KMS-11 (cell line): ENCODE data around the gene CRB2.

Experiments used
- H2AFZ ChIP-seq: fragments of 200-600 bp; sonication (generic); 2 replicates; pipeline ENCODE4 v1.6.1; 2016; ENCODE audit warnings: antibody characterized with exemption, mixed run types, low read depth
- H3K27ac ChIP-seq: fragments of 200-600 bp; sonication (generic); 2 replicates; pipeline ENCODE4 v1.6.1; 2016; ENCODE audit warnings: mild to moderate bottlenecking, mixed run types
- H3K27me3 ChIP-seq: fragments of 200-600 bp; sonication (generic); 2 replicates; pipeline ENCODE4 v1.6.1; 2017; ENCODE audit warnings: mild to moderate bottlenecking, low read depth, mixed run types, moderate library complexity; ENCODE audit not compliant: insufficient read depth
- H3K36me3 ChIP-seq: fragments of 200-600 bp; sonication (generic); 2 replicates; pipeline ENCODE4 v1.6.1; 2017; ENCODE audit warnings: mild to moderate bottlenecking, mixed run types; ENCODE audit not compliant: insufficient read depth
- H3K4me1 ChIP-seq: fragments of 200-600 bp; sonication (generic); 2 replicates; pipeline ENCODE4 v1.6.1; 2016; ENCODE audit warnings: mild to moderate bottlenecking, low read depth, mixed run types; ENCODE audit not compliant: poor library complexity, severe bottlenecking
- H3K4me2 ChIP-seq: fragments of 200-600 bp; sonication (generic); 2 replicates; pipeline ENCODE4 v1.7.0; 2016; ENCODE audit warnings: mild to moderate bottlenecking, mixed run types
- H3K4me3 ChIP-seq: fragments of 200-600 bp; sonication (generic); IDR thresholded peaks from 2 replicates; pipeline ENCODE4 v1.6.1; 2017; ENCODE audit warnings: low read depth, low read length, mixed read lengths; ENCODE audit not compliant: insufficient read depth
- H3K79me2 ChIP-seq: fragments of 200-600 bp; sonication (generic); 2 replicates; pipeline ENCODE4 v1.6.1; 2016; ENCODE audit warnings: low read depth, mixed run types; ENCODE audit not compliant: insufficient read depth
- H3K9ac ChIP-seq: fragments of 200-600 bp; sonication (generic); 2 replicates; pipeline ENCODE4 v1.6.1; 2016; ENCODE audit warnings: mild to moderate bottlenecking, mixed run types
- H4K20me1 ChIP-seq: fragments of 200-600 bp; sonication (generic); 2 replicates; pipeline ENCODE4 v1.6.1; 2016; ENCODE audit warnings: mild to moderate bottlenecking, mixed run types; ENCODE audit not compliant: insufficient read depth
- CTCF ChIP-seq: fragments of 200-600 bp; sonication (generic); conservative IDR thresholded peaks from 2 replicates; pipeline ENCODE4 v1.6.1; 2017; ENCODE audit warnings: low read depth, mild to moderate bottlenecking, antibody characterized with exemption, low read length, moderate library complexity, mixed read lengths

CRB2 gene

GRCh38 chr9:123318202-123318601, 37.8 kb upstream of the CRB2 start:
- no peaks in the 10 kb centered on the region for H3K27me3 ChIP-seq
- H4K20me1 ChIP-seq, result no peaks in the 10 kb centered on the region
- peaks cover 63% of the 10 kb centered on the region for H3K4me1 ChIP-seq
- H3K36me3 ChIP-seq, result no peaks in the 10 kb centered on the region
- no peaks in the 10 kb centered on the region for H3K79me2 ChIP-seq
- no peak overlapping the region for H3K4me3 ChIP-seq
- H3K27ac ChIP-seq, result peak overlapping the region; percentile 28
- peak overlapping the region; percentile 41; the same call in 1 of the 2 replicates for H2AFZ ChIP-seq
- H3K9ac ChIP-seq, result peak overlapping the region; percentile 16; the same call in 1 of the 2 replicates
- H3K4me2 ChIP-seq, result peak overlapping the region; percentile 41
- TF ChIP-seq CTCF, result no peak

DNA sequence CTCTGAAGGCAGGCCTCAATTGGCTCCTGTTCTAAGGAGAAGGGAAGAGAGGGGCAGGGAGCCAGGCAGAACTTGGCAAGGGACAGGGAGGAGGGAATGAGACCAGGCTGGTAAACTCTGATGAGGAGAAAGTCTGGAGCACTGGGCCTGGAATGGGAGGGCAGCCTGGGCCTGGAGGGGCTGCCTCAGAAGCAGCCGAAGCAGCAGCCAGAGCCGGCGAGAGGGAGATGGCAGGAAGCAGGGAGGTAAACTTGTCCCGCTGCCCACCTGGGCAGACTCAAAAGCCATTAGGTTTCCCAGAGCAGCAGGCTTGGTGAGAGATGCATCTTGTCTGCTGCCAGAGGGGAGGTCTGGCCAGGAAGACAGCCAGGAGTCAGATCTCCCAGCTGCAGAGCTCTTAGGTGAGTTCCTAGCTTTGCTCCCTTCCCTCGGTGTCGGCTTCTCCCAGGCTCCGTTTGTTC, 37.0 kb upstream of the CRB2 start:
- peaks cover 69% of the 10 kb centered on the region for H3K4me1 ChIP-seq
- no peaks in the 10 kb centered on the region for H3K79me2 ChIP-seq
- no peak overlapping the region for H3K4me3 ChIP-seq
- no peaks in the 10 kb centered on the region for H3K27me3 ChIP-seq
- no peaks in the 10 kb centered on the region for H3K36me3 ChIP-seq
- peak overlapping the region; percentile 16; the same call in 1 of the 2 replicates for H3K9ac ChIP-seq
- H4K20me1 ChIP-seq, result no peaks in the 10 kb centered on the region
- TF ChIP-seq CTCF, result no peak
- peak overlapping the region; percentile 41; the same call in 1 of the 2 replicates for H2AFZ ChIP-seq
- peak overlapping the region; percentile 41; the same call in 1 of the 2 replicates for H3K4me2 ChIP-seq
- H3K27ac ChIP-seq, result peak overlapping the region; percentile 28; the same call in 1 of the 2 replicates

GRCh38 chr9:123319541-123320339, 36.3 kb upstream of the CRB2 start:
- Histone ChIP-seq H3K9ac (no peak overlapping the region), H3K36me3 (no peaks in the 10 kb centered on the region), H3K4me3 (no peak overlapping the region), H4K20me1 (no peaks in the 10 kb centered on the region), H3K4me2 (peak overlapping the region; percentile 15; the same call in 1 of the 2 replicates), H3K27ac (no peak overlapping the region), H2AFZ (no peak overlapping the region), H3K79me2 (no peaks in the 10 kb centered on the region), H3K27me3 (no peaks in the 10 kb centered on the region), H3K4me1 (peaks cover 70% of the 10 kb centered on the region)
- no peak for TF ChIP-seq CTCF

DNA sequence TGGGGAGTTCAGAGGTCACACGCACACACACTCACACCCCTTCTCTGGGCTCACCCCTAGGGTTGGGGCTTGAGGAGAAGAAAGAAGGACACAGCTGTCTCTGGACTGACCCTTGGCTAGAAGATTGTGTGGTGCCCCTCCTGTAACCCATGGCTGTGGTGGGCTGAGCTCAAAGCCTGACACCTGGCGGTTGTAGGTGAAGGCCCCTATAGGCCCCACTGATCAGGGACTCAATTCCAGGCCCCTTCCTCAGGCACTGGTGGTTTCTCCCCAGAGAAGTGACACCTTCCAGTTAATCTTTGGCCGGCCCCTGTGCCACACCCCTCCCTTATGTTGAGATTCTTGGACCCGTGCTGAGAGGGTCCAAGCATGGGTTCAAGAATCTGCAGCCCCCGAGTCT, 35.2 kb upstream of the CRB2 start:
- H3K4me2 ChIP-seq, result peak overlapping the region; percentile 15; the same call in 1 of the 2 replicates
- H3K27ac ChIP-seq, result no peak overlapping the region
- no peaks in the 10 kb centered on the region for H3K27me3 ChIP-seq
- peaks cover 81% of the 10 kb centered on the region for H3K4me1 ChIP-seq
- H3K36me3 ChIP-seq, result no peaks in the 10 kb centered on the region
- no peak overlapping the region for H3K9ac ChIP-seq
- H3K79me2 ChIP-seq, result no peaks in the 10 kb centered on the region
- no peak overlapping the region for H2AFZ ChIP-seq
- no peaks in the 10 kb centered on the region for H4K20me1 ChIP-seq
- no peak for TF ChIP-seq CTCF
- no peak overlapping the region for H3K4me3 ChIP-seq
